ENCODE measurements around the gene AHCYL2. TPM values are rescaled to one million over a fixed set of nuclear protein-coding genes. Genes with fewer than 3 reads are reported as not detected.
"Not testable (repeated sequence)": the region's sequence is repeated elsewhere in the genome, so short reads cannot be mapped to it uniquely, and the experiment has no call there.

The AHCYL2 gene
- total and polyA plus RNA-seq, 9 donors, result 8.7 to 25.8 (median 17.2) TPM

DNA sequence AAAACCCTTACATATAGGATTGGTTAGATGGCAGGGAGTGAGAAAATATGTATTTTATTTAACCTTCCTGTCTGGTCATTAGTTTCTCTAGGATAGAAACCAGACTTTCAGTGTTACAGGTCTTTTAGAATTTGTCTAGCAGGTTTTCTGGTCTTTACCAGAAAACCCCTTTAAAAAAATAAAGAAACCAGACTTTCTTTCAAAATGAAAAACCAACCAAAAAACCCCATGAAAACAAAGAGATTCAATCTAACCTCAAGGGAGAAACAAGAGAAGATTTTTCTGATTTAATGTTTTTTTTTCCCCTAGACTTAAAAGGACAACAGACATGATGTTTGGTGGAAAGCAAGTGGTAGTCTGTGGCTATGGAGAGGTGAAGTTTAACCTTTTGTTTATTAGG, 180.7 kb downstream of the AHCYL2 start:
- no peak for DNase-seq
- no peaks in the 10 kb centered on the region for H3K27me3 ChIP-seq
- no peak overlapping the region for H3K4me3 ChIP-seq
- intact Hi-C loops (cut with DNase I), result no loop called here
- H3K36me3 ChIP-seq, result no peaks in the 10 kb centered on the region
- no peaks in the 10 kb centered on the region for H3K9me3 ChIP-seq
- H3K27ac ChIP-seq, result no peak overlapping the region
- TF ChIP-seq POLR2A (IDR thresholded peaks at IDR 0.05) (no peak), EP300 (IDR thresholded peaks at IDR 0.05) (no peak)
- TF ChIP-seq, protein P1, sequence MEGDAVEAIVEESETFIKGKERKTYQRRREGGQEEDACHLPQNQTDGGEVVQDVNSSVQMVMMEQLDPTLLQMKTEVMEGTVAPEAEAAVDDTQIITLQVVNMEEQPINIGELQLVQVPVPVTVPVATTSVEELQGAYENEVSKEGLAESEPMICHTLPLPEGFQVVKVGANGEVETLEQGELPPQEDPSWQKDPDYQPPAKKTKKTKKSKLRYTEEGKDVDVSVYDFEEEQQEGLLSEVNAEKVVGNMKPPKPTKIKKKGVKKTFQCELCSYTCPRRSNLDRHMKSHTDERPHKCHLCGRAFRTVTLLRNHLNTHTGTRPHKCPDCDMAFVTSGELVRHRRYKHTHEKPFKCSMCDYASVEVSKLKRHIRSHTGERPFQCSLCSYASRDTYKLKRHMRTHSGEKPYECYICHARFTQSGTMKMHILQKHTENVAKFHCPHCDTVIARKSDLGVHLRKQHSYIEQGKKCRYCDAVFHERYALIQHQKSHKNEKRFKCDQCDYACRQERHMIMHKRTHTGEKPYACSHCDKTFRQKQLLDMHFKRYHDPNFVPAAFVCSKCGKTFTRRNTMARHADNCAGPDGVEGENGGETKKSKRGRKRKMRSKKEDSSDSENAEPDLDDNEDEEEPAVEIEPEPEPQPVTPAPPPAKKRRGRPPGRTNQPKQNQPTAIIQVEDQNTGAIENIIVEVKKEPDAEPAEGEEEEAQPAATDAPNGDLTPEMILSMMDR (IDR thresholded peaks at IDR 0.05), result no peak
- no peaks in the 10 kb centered on the region for H3K4me1 ChIP-seq (ENCODE audit: insufficient read depth)

DNA sequence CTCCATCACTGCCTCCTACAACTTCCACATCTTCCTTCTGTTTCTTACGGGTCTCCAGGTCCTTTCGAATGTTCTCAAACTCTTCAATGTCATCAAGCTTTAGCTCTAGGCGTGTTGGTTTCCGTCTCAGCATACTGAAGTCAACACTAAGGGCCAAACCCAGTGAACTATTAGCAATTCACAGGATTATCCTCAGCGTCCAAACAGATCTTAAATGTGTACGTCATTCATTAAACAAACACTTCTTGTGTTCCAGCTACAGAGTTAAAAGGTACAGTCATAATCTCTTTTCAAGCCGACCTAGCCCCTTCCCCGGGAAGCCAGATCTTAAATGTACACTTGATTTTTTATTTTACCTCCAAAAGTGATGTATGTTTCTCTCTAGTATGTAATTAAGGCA, 185.4 kb downstream of the AHCYL2 start:
- H3K4me3 ChIP-seq; H3K4me1 ChIP-seq (ENCODE audit: insufficient read depth); intact Hi-C loops (cut with DNase I); H3K27ac ChIP-seq; DNase-seq; H3K27me3 ChIP-seq; H3K36me3 ChIP-seq; H3K9me3 ChIP-seq: not testable (repeated sequence)
- 87 to 94% (median 92%) methylated on average over 8 of the region's 8 CpGs for WGBS, 3 donors

DNA sequence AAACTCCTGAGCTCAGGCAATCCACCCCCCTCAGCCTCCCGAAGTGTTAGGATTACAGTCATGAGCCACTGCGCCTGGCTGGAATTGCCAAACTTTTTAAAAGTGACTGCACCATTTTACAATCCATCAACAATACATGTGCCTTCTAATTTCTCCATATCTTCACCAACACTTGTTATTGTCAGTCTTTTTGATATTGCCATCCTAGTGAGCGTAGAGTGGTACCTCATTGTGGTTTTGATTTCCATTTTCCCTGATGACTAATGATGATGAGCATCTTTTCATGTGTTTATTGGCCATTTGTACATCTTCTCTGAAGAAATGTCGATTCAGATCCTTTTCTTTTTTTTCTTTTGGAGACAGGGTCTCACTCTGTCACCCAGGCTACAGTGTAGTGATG, 187.7 kb downstream of the AHCYL2 start:
- H3K4me1 ChIP-seq (ENCODE audit: insufficient read depth), result no peaks in the 10 kb centered on the region
- no peak overlapping the region for H3K27ac ChIP-seq
- DNase-seq, result no peak
- H3K27me3 ChIP-seq, result no peaks in the 10 kb centered on the region
- no peaks in the 10 kb centered on the region for H3K9me3 ChIP-seq
- no peaks in the 10 kb centered on the region for H3K36me3 ChIP-seq
- 96 to 99% (median 98%) methylated on average over 4 of the region's 4 CpGs for WGBS, 3 donors
- TF ChIP-seq, protein P1 (IDR thresholded peaks at IDR 0.05), result no peak
- TF ChIP-seq POLR2A (IDR thresholded peaks at IDR 0.05), result no peak
- no peak for TF ChIP-seq EP300 (IDR thresholded peaks at IDR 0.05)
- no peak overlapping the region for H3K4me3 ChIP-seq
- intact Hi-C loops (cut with DNase I), result no loop called here

DNA sequence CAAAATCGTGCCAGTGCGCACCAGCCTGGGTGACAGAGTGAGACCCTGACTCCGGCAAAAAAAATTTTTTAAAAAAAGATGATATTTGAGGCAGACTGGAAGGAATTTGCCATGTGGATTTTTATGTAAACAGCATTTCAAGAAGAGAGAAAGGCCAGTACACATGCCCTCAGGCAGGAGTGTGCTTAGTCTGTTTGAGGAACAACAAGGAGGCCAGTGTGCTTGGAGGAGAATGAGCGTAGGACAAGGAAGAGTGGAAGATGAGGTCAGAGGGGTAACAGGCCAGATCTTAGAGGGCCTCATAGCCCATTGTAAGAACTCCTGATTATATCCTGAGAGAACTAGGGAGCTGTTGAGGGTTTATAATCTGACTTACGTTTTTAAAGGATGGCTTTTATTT, 192.2 kb downstream of the AHCYL2 start:
- TF ChIP-seq EP300 (IDR thresholded peaks at IDR 0.05) (no peak), POLR2A (IDR thresholded peaks at IDR 0.05) (no peak)
- TF ChIP-seq, protein P1 (IDR thresholded peaks at IDR 0.05), result no peak
- Histone ChIP-seq H3K4me3 (no peak overlapping the region), H3K36me3 (no peaks in the 10 kb centered on the region), H3K27ac (no peak overlapping the region), H3K27me3 (no peaks in the 10 kb centered on the region), H3K4me1 (ENCODE audit: insufficient read depth) (no peaks in the 10 kb centered on the region), H3K9me3 (no peaks in the 10 kb centered on the region)
- no peak for DNase-seq
- intact Hi-C loops (cut with DNase I), result no loop called here
- 88 to 89% (median 88%) methylated on average over 5 of the region's 5 CpGs for WGBS, 3 donors

DNA sequence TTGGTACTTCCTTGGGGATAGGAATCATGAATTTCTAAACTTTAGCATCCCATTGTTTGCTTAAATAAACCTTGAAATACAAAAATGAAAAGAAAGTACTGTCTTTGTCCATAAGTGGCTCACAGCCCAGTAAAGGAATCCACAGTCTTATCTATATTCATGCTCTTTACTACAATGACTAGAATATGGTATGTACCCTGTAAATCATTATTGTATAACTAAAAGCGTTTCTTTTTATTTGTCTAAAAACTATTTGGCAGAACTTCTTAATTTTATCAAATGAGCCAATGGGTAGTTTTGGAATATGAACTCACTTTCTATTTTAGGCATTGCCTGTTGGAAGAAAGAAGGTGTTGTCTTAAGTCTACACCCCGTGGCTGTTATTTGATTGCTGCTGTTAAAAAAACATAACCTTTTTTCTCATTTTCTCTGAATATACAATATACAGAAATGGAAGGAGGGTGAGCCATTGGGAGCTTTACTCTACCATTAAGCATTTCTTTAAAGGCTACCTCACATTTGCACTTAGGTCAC, 197.0 kb downstream of the AHCYL2 start:
- Histone ChIP-seq H3K9me3 (no peaks in the 10 kb centered on the region), H3K36me3 (no peaks in the 10 kb centered on the region), H3K27ac (no peak overlapping the region), H3K4me3 (no peak overlapping the region), H3K4me1 (ENCODE audit: insufficient read depth) (no peaks in the 10 kb centered on the region), H3K27me3 (no peaks in the 10 kb centered on the region)
- no peak for DNase-seq
- no peak for TF ChIP-seq POLR2A (IDR thresholded peaks at IDR 0.05)
- TF ChIP-seq, protein P1 (IDR thresholded peaks at IDR 0.05), result no peak
- no peak for TF ChIP-seq EP300 (IDR thresholded peaks at IDR 0.05)
- intact Hi-C loops (cut with DNase I), result no loop called here
- WGBS, 3 donors, result 13 to 18% (median 16%) methylated on average over 2 of the region's 2 CpGs

Data from ovary (tissue), 9 donors.